PFSK-1 (cell line): ENCODE data around the gene IGF2BP2.

Source experiments
- FOXP2 ChIP-seq: optimal IDR thresholded peaks from 2 replicates; pipeline ENCODE3; 2011; ENCODE audit warnings: borderline replicate concordance, control low read depth, inconsistent platforms; ENCODE audit not compliant: insufficient read depth; ENCODE audit errors: extremely low read length, extremely low read depth
- POLR2AphosphoS5 ChIP-seq: IDR thresholded peaks from 2 replicates; pipeline ENCODE4 v1.6.1; 2012; ENCODE audit warnings: low read depth, mild to moderate bottlenecking, control low read depth, low read length, moderate library complexity
- REST ChIP-seq, 2 experiments: IDR thresholded peaks; 2 replicates each; pipeline versions ENCODE4 v1.6.1 to v1.8.0; 2011 to 2012; ENCODE audit warnings: low read depth in 2 of 2, low read length in 2 of 2, control low read depth in 1 of 2, inconsistent platforms in 1 of 2, mild to moderate bottlenecking in 1 of 2, moderate library complexity in 1 of 2; ENCODE audit not compliant: insufficient read depth in 1 of 2
- TAF1 ChIP-seq: IDR thresholded peaks from 2 replicates; pipeline ENCODE4 v1.6.1; 2012; ENCODE audit warnings: low read length, control low read depth, borderline replicate concordance; ENCODE audit not compliant: insufficient read depth

- TF ChIP-seq REST (IDR thresholded peaks at IDR 0.05; ENCODE audit: insufficient read depth in 1 of 2, low read depth in 2 of 2, low read length in 2 of 2) (no peak), POLR2AphosphoS5 (no peak), TAF1 (no peak), FOXP2 (no peak)
Measured at GRCh38 chr3:185701611-185702261, 123.1 kb downstream of the IGF2BP2 start.
